IPS DF 4.7 (cell line): Measurements from ENCODE around the gene CAP2.
"Not testable (repeated sequence)": the region's sequence is repeated elsewhere in the genome, so short reads cannot be mapped to it uniquely, and the experiment has no call there.

Experiments used
- DNase-seq: peaks from one replicate; pipeline ENCODE4 v3.0.0-alpha.2; 2013; ENCODE audit warnings: low spot score; ENCODE audit errors: extremely low read depth

Gene CAP2

DNA sequence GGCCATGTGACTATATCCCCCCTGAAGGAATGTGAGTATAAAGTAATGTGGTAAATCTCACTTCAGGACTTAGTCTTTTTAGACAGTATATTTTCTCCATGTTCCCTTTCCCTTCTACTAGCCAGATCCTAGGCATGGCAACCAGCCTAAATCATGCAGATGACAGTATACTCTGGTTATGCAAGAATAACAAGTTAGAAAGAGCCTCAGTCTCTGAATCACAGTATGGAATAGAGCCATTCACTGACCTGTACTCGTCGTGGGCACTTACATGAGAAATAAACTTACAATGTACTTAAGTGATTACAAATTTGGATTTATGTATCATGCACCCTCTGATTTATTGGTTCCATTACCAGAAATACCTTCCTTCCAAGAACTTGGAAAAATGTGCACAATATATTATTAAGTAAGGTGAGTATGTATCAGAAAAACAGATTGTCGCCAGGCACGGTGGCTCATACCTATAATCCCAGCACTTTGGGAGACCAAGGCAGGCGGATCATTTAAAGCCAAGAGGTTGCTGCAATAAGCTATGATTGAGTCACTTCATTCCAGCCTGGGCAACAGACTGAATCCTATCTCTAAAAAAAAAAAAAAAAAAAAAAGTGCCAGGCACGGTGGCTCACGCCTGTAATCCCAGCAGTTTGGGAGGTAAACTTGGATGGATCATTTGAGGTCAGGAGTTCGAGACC is 181.6 kb downstream of the CAP2 start:
- no peak for DNase-seq

DNA sequence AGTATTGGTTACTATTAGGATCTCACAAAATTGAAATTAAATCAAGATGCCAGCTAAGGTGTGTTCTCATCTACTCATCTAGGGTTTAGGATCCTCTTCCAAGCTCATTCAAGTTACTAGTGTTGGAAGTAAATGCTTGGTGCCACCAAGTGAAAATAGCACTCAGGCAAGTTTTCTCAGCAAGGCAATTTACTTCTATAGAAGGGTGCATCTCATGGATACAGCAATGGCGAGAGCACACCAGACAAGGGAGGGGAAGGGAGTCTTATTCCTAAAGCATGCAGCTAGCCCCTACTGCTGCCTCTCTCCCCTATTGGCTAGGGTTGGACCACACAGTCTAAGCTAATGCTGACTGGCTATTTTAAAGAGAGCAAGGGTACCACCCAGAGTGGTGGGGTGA is 183.7 kb downstream of the CAP2 start:
- no peak for DNase-seq

GRCh38 chr6:17580518-17581048 is 187.2 kb downstream of the CAP2 start:
- no peak for DNase-seq

DNA sequence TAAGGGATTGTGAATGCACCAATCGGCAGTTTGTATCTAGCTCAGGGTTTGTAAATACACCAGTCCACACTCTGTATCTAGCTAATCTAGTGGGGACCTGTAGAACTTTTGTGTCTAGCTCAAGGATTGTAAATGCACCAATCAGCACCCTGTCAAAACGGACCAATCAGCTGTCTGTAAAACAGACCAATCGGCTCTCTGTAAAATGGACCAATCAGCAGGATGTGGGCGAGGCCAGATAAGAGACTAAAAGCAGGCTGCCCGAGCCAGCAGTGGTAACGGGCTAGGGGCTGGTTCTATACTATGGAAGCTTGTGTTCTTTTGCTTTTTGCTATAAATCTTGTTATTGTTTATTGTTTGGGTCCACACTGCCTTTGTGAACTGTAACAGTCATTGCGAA is 187.9 kb downstream of the CAP2 start:
- not testable (repeated sequence) for DNase-seq

DNA sequence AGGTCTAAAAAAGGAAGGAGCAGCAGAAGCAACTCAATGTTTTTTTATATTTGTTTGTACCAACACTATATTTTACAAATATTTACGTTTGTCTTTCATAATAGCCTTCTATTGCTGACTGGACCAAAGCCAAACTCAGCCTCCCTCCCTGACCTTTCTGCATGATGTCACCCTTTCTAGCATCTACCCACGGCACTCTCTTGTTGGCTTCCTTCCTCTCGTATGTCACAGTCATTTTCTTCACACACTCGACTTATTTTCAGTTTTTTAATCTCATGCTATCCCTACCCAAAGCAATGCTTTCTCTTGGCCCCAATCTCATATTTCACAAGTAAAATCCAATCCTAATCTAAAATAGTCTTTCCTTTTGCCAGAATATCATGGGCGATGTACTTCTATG is 190.4 kb downstream of the CAP2 start:
- DNase-seq = no peak

DNA sequence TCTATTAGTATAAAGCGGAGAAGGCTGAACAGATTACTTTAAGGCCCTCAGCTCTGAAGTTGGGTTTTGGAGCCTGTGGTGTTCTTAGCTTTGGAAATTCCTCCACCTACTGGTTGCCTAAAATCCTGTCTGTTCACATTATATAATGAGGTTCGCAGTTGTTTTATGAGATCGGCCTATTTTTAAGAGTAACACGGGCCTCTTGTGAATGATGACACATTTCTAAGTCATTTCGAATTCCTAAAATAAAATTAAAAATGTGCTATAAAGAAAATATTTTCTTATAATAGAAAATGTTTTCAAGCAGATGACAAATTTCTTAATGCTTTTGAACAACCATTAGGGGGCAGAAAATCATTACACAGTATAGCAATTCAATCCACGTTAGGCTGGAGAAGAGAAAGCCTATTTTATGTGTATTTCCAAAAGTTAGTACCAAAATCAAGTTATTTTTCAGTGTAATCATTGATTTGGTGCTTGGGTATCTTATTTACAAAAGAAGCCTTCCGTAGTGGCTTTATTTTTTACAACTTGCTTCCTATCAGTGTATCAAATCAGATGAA is 190.9 kb downstream of the CAP2 start:
- DNase-seq = no peak

GRCh38 chr6:17585766-17586490 is 192.5 kb downstream of the CAP2 start:
- DNase-seq = no peak

GRCh38 chr6:17586623-17587022 is 193.2 kb downstream of the CAP2 start:
- not testable (repeated sequence) for DNase-seq

GRCh38 chr6:17588011-17588410 is 194.6 kb downstream of the CAP2 start:
- DNase-seq = no peak

DNA sequence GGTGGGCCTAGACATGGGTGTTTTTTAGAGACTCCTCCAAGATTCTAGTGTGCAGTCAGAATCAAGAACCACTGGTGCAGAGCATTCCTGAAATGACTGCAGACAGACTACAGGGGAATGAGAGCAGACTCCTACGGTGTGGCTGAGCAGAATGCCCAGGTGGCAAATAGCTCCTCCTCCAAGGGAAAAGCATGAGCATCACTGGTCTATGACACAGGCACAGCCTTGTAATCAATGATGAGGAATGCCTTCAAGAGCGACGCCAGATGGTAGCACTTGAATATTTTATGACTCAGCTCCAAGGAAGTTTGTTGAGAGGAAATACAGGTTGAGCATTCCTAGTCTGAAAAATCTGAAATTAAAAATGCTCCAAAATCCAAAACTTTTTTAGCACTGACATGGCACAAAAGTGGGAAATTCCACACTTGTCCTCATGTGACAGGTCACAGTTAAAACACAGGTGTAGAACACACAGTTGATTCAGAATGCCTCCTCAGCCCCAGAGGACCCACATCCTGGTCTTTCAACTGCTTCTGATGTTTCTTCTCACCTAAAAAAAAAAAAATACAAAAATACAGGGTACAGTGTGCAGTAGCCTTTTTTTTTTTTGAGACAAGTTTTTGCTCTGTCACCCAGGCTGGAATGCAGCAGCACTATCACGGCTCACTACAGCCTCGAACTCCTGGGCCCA is 196.2 kb downstream of the CAP2 start:
- no peak for DNase-seq

- DNase-seq = no peak
Observed at GRCh38 chr6:17591287-17591686, 197.9 kb downstream of the CAP2 start.

DNA sequence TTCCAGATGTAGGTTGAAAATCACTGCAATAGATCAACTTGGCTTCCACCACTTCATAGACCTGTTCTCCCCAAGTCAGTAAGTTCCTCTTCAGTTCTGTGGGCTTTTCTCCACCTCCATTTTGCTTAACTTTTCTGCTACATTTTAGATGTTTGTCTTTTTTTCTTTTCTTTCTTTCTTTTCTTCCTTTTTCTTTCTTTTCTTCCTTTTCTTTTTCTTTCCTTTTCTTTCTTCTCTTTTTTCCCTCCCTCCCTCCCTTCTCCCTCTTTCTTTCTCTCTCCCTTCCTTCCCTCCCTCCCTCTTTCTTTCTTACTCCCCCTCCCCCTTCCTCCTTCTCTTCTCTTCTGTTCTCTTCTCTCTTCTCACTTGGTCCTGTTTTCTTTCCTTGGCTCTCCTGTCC is 199.9 kb downstream of the CAP2 start:
- no peak for DNase-seq

DNA sequence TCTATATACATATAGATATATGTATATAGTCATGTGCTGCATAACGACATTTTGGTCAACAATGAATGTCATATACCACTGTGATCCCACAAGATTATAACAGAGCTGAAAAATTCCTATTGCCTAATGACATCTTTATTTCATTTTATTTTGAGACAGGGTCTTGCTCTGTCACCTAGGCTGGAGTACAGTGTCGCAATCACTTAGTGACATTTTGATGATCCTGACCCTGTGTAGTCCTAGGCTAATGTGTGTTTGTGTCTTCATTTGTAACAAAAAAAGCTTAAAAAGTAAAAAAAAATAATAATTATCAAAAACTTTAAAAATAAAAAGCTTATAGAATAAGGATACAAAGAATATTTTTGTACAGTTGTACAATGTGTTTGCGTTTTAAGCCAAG is 202.7 kb downstream of the CAP2 start:
- no peak for DNase-seq

- peak; percentile 80 for DNase-seq
Observed at GRCh38 chr6:17599877-17600526, 206.6 kb downstream of the CAP2 start, which contains the start of gene FAM8A1. FAM8A1 (plus strand) TSS chr6:17600302; CDS start chr6:17600410, 108 bp downstream.

DNA sequence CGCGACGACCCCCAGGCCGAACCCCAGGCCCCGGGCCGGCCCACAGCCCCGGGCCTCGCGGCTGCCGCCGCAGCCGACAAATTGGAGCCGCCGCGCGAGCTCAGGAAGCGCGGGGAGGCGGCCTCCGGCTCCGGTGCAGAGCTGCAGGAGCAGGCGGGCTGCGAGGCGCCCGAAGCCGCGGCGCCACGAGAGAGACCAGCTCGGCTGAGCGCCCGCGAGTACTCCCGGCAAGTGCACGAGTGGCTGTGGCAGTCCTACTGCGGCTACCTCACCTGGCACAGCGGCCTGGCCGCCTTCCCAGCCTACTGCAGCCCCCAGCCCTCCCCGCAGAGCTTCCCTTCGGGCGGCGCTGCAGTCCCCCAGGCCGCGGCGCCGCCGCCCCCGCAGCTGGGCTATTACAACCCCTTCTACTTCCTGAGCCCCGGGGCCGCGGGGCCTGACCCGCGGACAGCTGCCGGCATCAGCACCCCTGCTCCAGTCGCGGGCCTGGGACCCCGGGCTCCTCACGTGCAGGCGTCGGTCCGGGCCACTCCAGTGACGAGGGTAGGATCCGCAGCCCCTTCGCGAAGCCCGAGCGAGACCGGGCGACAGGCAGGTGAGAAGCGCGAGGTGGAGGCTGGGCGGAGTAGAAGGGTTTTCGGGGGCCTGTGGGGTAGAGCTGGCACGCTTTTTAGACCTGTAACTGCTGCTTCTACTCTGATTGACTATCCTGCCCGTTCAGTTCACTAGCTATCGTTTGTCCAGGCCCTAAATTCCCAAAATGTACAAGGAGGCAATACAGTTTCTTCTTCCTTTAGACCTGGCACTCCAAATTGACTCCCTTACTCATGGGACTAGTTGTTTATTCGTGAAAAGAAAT is 207.4 kb downstream of the CAP2 start:
- no peak for DNase-seq

- no peak for DNase-seq
Observed at GRCh38 chr6:17601386-17601703, 207.9 kb downstream of the CAP2 start.

GRCh38 chr6:17602888-17603287 is 209.5 kb downstream of the CAP2 start:
- DNase-seq = no peak

DNA sequence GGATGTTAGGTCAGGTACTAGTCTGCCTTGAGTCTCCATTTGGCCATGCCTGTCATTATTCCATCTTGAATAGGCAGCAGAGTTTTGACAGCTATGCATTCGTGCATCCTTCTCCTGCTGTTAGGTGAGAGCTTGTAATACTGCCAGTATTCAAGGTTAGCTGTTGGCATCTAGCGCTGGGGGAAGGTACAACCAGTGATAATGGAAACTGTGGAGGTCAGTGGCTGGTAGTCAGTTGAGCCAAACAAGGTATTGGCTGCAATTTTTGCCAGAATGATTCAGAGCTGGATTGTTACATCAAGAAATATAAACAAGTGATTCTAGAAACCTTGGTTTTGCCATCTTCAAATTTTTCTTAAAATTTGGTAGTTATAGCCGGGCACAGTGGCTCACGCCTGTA is 213.2 kb downstream of the CAP2 start:
- DNase-seq = no peak
